ENCODE measurements around the gene YJEFN3.

Gene YJEFN3

DNA sequence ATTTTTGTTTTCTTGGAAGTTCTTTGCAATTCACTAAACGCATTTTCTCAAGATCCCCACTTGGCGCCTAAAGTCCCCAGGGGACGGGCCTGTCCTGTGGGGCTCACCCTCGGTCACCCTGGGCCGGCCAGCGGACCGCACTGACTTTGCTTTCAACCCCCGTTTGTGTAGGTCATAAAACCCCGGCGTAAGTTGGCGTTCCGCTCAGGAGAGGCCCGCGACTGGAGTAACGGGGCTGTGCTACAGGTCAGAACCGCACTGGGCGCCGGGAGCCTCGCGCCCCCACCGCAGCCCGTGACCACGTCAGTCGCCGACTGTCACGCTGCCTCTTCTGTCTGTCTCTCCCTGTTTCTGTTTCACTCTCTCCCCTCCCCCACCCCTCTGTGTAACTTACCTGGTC is 26.9 kb upstream of the YJEFN3 start:
- H3K4me3 ChIP-seq (ENCODE audit: low read depth, low read length): no peak overlapping the region
- no peak for TF ChIP-seq CTCF (IDR thresholded peaks at IDR 0.05; ENCODE audit: low read depth, low read length)

- no peak overlapping the region for H3K4me3 ChIP-seq (ENCODE audit: low read depth, low read length)
- no peak for TF ChIP-seq CTCF (IDR thresholded peaks at IDR 0.05; ENCODE audit: low read depth, low read length)
Observed at GRCh38 chr19:19502281-19502680, 26.4 kb upstream of the YJEFN3 start.

DNA sequence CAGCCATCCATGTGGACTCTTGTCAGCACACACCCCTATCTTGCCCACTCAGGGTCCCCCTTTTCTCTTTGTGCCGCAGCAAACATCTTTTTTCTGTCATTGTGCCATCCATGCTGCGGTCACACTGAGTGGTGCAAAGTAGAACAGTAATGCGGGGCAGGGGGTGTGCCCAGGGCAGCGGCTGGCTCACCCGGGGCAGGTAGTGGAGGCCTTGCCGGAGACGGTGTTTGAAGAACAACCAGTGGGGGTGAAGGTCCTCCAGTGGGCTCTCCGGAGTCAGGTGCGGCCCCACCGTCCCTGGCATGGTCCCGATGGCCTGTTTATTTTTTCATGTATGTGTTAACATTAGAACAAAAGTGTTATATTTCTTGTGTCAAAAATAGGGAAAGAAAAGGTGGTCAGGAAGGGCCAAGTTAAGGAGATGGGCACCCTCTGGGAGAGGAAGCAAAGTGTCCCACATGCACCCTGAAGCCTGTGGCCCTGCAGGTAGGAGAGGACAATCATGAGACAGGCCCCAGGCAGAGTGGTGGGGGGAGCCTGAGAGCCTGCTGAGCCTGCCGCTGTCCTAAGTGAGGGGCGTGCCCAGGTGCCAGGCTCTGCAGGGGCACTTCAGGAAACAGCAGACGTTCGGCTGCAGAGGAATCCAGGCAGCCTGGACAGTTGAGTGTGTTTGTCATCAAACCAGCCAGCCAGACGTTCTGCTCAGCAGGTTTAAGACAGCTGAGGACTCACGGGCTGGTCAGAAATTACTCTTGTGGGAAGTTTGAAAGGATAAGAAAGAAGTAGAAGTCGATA is 25.7 kb upstream of the YJEFN3 start:
- no peak for TF ChIP-seq CTCF (IDR thresholded peaks at IDR 0.05; ENCODE audit: low read depth, low read length)
- no peak overlapping the region for H3K4me3 ChIP-seq (ENCODE audit: low read depth, low read length)

DNA sequence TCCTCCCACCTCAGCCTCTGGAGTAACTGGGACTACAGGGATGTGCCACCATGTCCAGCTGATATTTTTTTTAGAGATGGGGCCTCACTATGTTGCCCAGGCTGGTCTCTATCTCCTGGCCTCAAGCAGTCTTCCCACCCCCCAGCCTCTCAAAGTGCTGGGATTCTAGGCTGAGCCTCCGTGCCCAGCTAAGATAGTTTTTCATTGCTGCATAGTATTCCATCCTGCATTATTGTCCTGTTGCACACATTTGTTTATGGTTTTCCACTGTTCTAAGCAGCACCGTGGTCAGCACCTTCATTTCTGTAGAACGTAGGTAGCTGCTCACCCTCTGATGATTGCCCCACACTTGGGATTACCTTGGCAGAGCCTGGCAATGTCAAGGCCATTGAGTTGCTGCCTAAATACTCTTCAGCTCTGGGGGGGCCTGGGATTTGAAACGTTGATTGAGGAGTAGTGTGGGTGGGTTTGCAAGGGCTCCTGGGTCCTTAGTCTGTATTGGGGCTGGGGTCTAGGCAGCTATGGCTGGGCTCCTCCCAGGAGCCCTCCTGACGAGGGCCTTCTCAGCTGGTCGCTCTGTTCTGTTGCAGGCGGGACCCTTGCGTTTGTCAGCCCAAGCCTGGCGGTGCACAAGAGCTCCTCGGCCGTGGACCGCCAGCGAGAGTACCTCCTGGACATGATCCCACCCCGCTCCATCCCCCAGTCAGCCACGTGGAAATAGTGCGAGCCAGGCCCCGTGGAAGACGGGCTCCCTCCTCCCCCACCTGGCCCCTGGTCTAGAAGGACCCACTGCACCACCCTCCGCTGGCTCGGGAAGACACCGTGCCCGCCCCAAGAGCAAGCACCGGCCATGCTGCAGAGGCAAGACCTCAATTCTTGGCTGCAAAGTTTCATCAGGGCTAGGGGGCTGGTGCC is 23.7 kb upstream of the YJEFN3 start:
- no peak for TF ChIP-seq CTCF (IDR thresholded peaks at IDR 0.05; ENCODE audit: low read depth, low read length)

DNA sequence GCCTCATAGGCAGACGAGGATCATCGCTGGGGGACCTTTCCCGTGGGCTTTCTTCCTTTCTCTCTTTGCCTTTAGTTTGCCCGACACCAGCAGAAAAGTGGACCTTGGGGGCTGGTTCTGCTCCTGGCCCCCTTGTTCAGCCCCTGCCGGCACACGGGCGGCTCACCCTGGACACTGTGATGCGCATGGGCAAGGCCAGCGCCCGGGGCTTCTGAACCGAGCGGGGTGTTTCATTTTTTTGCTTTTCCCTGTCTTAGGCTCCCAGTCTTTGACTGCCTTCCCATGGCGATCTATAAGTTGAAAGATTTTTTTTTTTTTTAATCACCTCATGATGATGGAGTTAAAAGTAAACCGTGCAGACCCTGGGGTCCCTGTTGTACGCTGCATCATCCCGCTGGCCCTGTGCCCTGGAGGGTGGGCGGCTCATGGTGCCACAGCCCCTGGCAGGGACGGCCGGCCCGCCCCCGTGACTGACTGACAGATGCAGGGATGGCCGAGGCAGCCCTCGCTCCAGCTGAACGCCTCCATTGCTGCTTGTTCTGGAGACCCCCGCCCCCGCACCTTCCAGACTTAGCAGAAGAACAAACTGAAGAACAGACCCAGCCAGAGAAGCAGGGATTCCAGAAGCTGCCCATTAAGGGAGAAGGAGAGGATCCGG is 22.9 kb upstream of the YJEFN3 start:
- TF ChIP-seq CTCF (IDR thresholded peaks at IDR 0.05; ENCODE audit: low read depth, low read length): no peak

More for the DNA sequence above, 23.7 kb upstream of the YJEFN3 start:
- no peak overlapping the region for H3K4me3 ChIP-seq (ENCODE audit: low read depth, low read length)

GRCh38 chr19:19506592-19506991 is 22.1 kb upstream of the YJEFN3 start:
- TF ChIP-seq CTCF (IDR thresholded peaks at IDR 0.05; ENCODE audit: low read depth, low read length): no peak
- no peak overlapping the region for H3K4me3 ChIP-seq (ENCODE audit: low read depth, low read length)

More for the DNA sequence above, 22.9 kb upstream of the YJEFN3 start:
- H3K4me3 ChIP-seq (ENCODE audit: low read depth, low read length): no peak overlapping the region
